Measurements from ENCODE around the gene B4GALNT1.

- TF ChIP-seq CSRNP3 (CRISPR knock-in tag; IDR thresholded peaks at IDR 0.05) (no peak), ZFP3 (CRISPR knock-in tag; IDR thresholded peaks at IDR 0.05) (no peak), ZFP30 (CRISPR knock-in tag; IDR thresholded peaks at IDR 0.05) (no peak), PATZ1 (CRISPR knock-in tag; IDR thresholded peaks at IDR 0.05; ENCODE audit: borderline replicate concordance) (no peak), PPARA (CRISPR knock-in tag; IDR thresholded peaks at IDR 0.05; ENCODE audit: borderline replicate concordance) (no peak), BACH2 (CRISPR knock-in tag; IDR thresholded peaks at IDR 0.05; ENCODE audit: borderline replicate concordance) (no peak), ZNF565 (CRISPR knock-in tag; conservative IDR thresholded peaks at IDR 0.05; ENCODE audit: low read depth) (no peak), RARB (CRISPR knock-in tag; IDR thresholded peaks at IDR 0.05) (no peak), POU6F1 (CRISPR knock-in tag; IDR thresholded peaks at IDR 0.05; ENCODE audit: borderline replicate concordance, low read depth) (no peak), ARNTL (CRISPR knock-in tag; IDR thresholded peaks at IDR 0.05; ENCODE audit: borderline replicate concordance, low read depth) (no peak), ZNF70 (CRISPR knock-in tag; IDR thresholded peaks at IDR 0.05) (no peak)
These were observed 41.9 kb downstream of the B4GALNT1 start, which contains the start of gene PIP4K2C for GRCh38 chr12:57590864-57591781.
